Kidney (tissue), 14 donors: ENCODE results near the gene EHD3. TPM values are rescaled to one million over a fixed set of nuclear protein-coding genes. Genes with fewer than 3 reads are reported as not detected.

Source experiments
- DNase-seq, 5 donors: peaks; one replicate each; pipeline ENCODE4 v3.0.0-alpha.2; 2013 to 2020
- FAIRE-seq: peaks from 2 replicates; lab custom pipeline; 2012; peaks lifted over from hg19 to GRCh38; lab: Jason Lieb, UNC
- H3K27ac ChIP-seq, 2 donors: one replicate each; pipeline ENCODE4 v1.7.0; 2013; ENCODE audit warnings: low read depth in 2 of 2, low read length in 2 of 2, inconsistent platforms in 1 of 2
- H3K27me3 ChIP-seq: one replicate; pipeline ENCODE4 v1.7.1; 2013; ENCODE audit warnings: low read length, inconsistent platforms; ENCODE audit not compliant: control insufficient read depth, insufficient read depth
- H3K36me3 ChIP-seq, 3 donors: one replicate each; pipeline versions ENCODE4 v1.7.0 to v1.7.1; 2013; ENCODE audit warnings: low read length in 3 of 3, control low read depth in 1 of 3, inconsistent platforms in 1 of 3; ENCODE audit not compliant: insufficient read depth in 3 of 3, control insufficient read depth in 2 of 3
- H3K4me1 ChIP-seq, 3 donors: one replicate each; pipeline versions ENCODE4 v1.7.0 to v1.7.1; 2013; ENCODE audit warnings: low read length in 3 of 3, inconsistent platforms in 1 of 3, low read depth in 1 of 3; ENCODE audit not compliant: control insufficient read depth in 2 of 3, insufficient read depth in 2 of 3
- H3K4me3 ChIP-seq, 3 donors: one replicate each; pipeline versions ENCODE4 v1.7.0 to v1.8.1; 2013; ENCODE audit warnings: low read length in 3 of 3, control low read depth in 1 of 3, inconsistent platforms in 1 of 3
- H3K9ac ChIP-seq, 3 donors: one replicate each; pipeline versions ENCODE4 v1.7.0 to v1.7.1; 2013; ENCODE audit warnings: low read length in 3 of 3, control low read depth in 1 of 3, inconsistent platforms in 1 of 3
- H3K9me3 ChIP-seq, 3 donors: one replicate each; pipeline versions ENCODE4 v1.7.0 to v1.7.1; 2013; ENCODE audit warnings: low read length in 3 of 3, control low read depth in 1 of 3, inconsistent platforms in 1 of 3; ENCODE audit not compliant: control insufficient read depth in 2 of 3, insufficient read depth in 1 of 3
- CTCF ChIP-seq: IDR thresholded peaks from 3 replicates; pipeline ENCODE4 v1.5.1; 2012; ENCODE audit warnings: mild to moderate bottlenecking, moderate library complexity, borderline replicate concordance; ENCODE audit not compliant: insufficient read depth; ENCODE audit errors: extremely low read depth
- intact Hi-C: fragments of 100-400 bp; cut with DNase I; formaldehyde crosslinking; loops from one replicate; pipeline ENCODE4 v1.11.1; 2022
- polyA plus RNA-seq: library from polyadenylated mRNA; stranded (reverse); fragments of 350-450 nt; fragmentation: Illumina TruSeq; extraction: RNeasy Lipid Tissue Mini Kit (QIAGEN cat#74804); gene quantifications from one replicate; pipeline ENCODE4 v1.2.3, GENCODE V29; 2014; ENCODE audit warnings: low read depth, low replicate concordance; ENCODE audit not compliant: insufficient read depth
- total RNA-seq: library from RNA; stranded (reverse); fragmentation: NEBNext Ultra II Directional; extraction: Animal tissue kit (Norgen Biotek cat#: 25700); gene quantifications from one replicate; pipeline ENCODE4 v1.2.1, GENCODE V29; 2021
- donor health status: control.
- donor health status: control.
- donor health status: control.
- donor health status: control.
- donor health status: control.
- donor health status: DM: yes; HTN: yes; CAD: no.
- donor health status: Normal renal cell carcinoma (clear cell type).

Gene EHD3
- total and polyA plus RNA-seq, 2 donors from 2014 or later = 9.5 to 45.3 TPM

DNA sequence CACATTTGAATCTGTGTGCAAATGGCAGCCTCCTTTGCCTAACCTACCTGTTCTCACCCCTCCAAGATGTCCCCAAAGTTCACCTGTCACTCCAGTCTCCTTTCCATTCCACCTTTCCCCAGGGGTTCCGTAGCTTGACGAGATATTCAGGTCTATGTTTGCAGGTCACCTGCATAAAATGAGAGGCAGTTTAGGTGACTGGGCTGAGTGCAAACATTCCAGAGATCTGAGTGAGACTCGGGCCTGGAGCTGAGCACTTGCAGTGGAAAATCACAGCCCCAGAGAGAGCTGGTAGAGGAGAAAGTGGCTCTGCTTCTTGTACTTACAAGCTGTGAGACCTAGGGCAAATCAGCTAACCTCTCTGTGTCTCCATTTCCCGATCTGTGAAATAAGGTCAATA lies 36.8 kb upstream of the EHD3 start:
- no peak overlapping the region for H3K4me3 ChIP-seq
- H3K4me1 ChIP-seq = no peaks in the 10 kb centered on the region
- H3K27me3 ChIP-seq = no peaks in the 10 kb centered on the region
- no peak for TF ChIP-seq CTCF
- intact Hi-C loops = no loop called here
- DNase-seq (no peak), FAIRE-seq (no peak)
- no peaks in the 10 kb centered on the region for H3K9me3 ChIP-seq
- no peak overlapping the region for H3K9ac ChIP-seq
- no peaks in the 10 kb centered on the region for H3K36me3 ChIP-seq
- H3K27ac ChIP-seq = no peak overlapping the region

DNA sequence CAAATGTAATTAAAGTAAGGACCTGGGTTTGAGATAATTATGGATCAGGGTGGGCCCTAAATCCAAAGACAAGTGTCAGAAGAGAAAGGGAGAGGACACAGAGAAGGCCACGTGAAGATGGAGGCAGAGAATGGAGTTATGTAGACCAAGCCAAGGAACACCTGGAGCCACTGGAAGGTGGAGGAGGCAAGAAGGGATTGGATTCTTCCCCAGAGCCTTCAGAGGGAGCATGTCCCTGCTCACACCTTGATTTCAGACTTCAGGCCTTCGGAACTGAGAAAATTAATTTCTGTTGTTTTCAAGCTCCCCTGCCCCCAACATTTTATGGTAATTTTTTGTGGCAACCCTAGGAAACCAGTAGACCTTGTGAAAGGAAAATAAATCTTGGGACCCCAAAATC lies 36.3 kb upstream of the EHD3 start:
- DNase-seq = no peak
- Histone ChIP-seq H3K36me3 (no peaks in the 10 kb centered on the region), H3K9me3 (no peaks in the 10 kb centered on the region), H3K27ac (no peak overlapping the region), H3K9ac (no peak overlapping the region), H3K4me3 (no peak overlapping the region), H3K4me1 (no peaks in the 10 kb centered on the region), H3K27me3 (no peaks in the 10 kb centered on the region)
- intact Hi-C loops = no loop called here
- FAIRE-seq = no peak
- TF ChIP-seq CTCF = no peak

- no peaks in the 10 kb centered on the region for H3K27me3 ChIP-seq
- intact Hi-C loops = no loop called here
- H3K9ac ChIP-seq = no peak overlapping the region
- no peak for DNase-seq
- no peaks in the 10 kb centered on the region for H3K36me3 ChIP-seq
- no peak for TF ChIP-seq CTCF
- H3K9me3 ChIP-seq = no peaks in the 10 kb centered on the region
- no peak for FAIRE-seq
- H3K27ac ChIP-seq = no peak overlapping the region
- no peaks in the 10 kb centered on the region for H3K4me1 ChIP-seq
- no peak overlapping the region for H3K4me3 ChIP-seq
Measured at GRCh38 chr2:31199206-31199605, 34.7 kb upstream of the EHD3 start.

GRCh38 chr2:31200972-31201371 lies 33.0 kb upstream of the EHD3 start:
- H3K27ac ChIP-seq = no peak overlapping the region
- TF ChIP-seq CTCF = no peak
- H3K27me3 ChIP-seq = no peaks in the 10 kb centered on the region
- no peak for FAIRE-seq
- H3K4me3 ChIP-seq = no peak overlapping the region
- intact Hi-C loops = no loop called here
- H3K4me1 ChIP-seq = no peaks in the 10 kb centered on the region
- no peaks in the 10 kb centered on the region for H3K36me3 ChIP-seq
- no peak for DNase-seq
- no peaks in the 10 kb centered on the region for H3K9me3 ChIP-seq
- H3K9ac ChIP-seq = no peak overlapping the region
